ENCODE results near the gene TANK.
"Not testable (repeated sequence)": the region's sequence is repeated elsewhere in the genome, so short reads cannot be mapped to it uniquely, and the experiment has no call there.

TANK gene

GRCh38 chr2:161160226-161161073 lies at the start of gene TANK:
TSS of gene TANK (plus strand) at chr2:161160428. CDS start at chr2:161179663, 19,235 bp downstream.
- peak; percentile 34 for FAIRE-seq

- FAIRE-seq = no peak
These were observed 48.7 kb upstream of the TANK start for GRCh38 chr2:161111531-161111930.

GRCh38 chr2:161112908-161113307 lies 47.3 kb upstream of the TANK start:
- no peak for FAIRE-seq

- no peak for FAIRE-seq
These were observed 46.3 kb upstream of the TANK start for GRCh38 chr2:161113693-161114575.

- no peak for FAIRE-seq
These were observed 45.0 kb upstream of the TANK start for GRCh38 chr2:161115205-161115604.

- no peak for FAIRE-seq
These were observed 44.4 kb upstream of the TANK start for GRCh38 chr2:161115605-161116380.

GRCh38 chr2:161116509-161116908 lies 43.7 kb upstream of the TANK start:
- FAIRE-seq = no peak

GRCh38 chr2:161117506-161117905 lies 42.7 kb upstream of the TANK start:
- FAIRE-seq = no peak

GRCh38 chr2:161118722-161119121 lies 41.5 kb upstream of the TANK start:
- FAIRE-seq = no peak

- no peak for FAIRE-seq
These were observed 40.7 kb upstream of the TANK start for GRCh38 chr2:161119483-161119882.

- no peak for FAIRE-seq
These were observed 39.5 kb upstream of the TANK start for GRCh38 chr2:161120775-161121174.

- no peak for FAIRE-seq
These were observed 38.6 kb upstream of the TANK start for GRCh38 chr2:161121622-161122021.

- FAIRE-seq = peak; percentile 70
These were observed 37.3 kb upstream of the TANK start for GRCh38 chr2:161122772-161123530.

GRCh38 chr2:161123531-161124030 lies 36.6 kb upstream of the TANK start:
- FAIRE-seq = no peak

- FAIRE-seq = no peak
These were observed 36.0 kb upstream of the TANK start for GRCh38 chr2:161124201-161124600.

- no peak for FAIRE-seq
These were observed 31.3 kb upstream of the TANK start for GRCh38 chr2:161128885-161129284.

- no peak for FAIRE-seq
These were observed 29.9 kb upstream of the TANK start for GRCh38 chr2:161130354-161130753.

- FAIRE-seq = no peak
These were observed 29.1 kb upstream of the TANK start for GRCh38 chr2:161131074-161131680.

GRCh38 chr2:161131804-161132203 lies 28.4 kb upstream of the TANK start:
- FAIRE-seq = no peak

GRCh38 chr2:161132384-161132783 lies 27.8 kb upstream of the TANK start:
- not testable (repeated sequence) for FAIRE-seq

GRCh38 chr2:161133366-161133765 lies 26.9 kb upstream of the TANK start:
- no peak for FAIRE-seq

All from A204.1 (cell line).